ENCODE data around the gene CD300A. TPM values are rescaled to one million over a fixed set of nuclear protein-coding genes. Genes with fewer than 3 reads are reported as not detected.

Gene CD300A
- total and polyA plus RNA-seq, 2 donors (not counting 3 experiments of a cell fraction or from before 2014, with no cell fraction given): not detected

DNA sequence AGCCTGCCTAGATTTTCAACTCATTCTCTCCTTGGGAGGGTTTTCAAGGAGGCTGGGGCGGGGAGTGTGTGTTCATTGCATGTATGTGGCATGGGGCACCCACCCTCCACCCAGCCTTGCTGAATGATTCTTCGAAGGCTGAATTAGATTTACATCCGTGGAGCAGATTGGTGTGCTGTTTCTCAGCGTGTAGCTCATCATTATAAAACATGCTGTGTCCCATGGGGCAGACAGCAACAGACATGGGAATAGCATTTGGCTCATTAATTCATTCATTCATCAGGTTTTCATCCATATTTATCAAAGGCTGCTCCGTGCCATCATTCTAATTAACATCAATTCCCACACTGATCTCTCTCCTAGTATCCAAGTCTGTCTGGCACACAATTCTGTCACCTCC lies 10.6 kb upstream of the CD300A start:
- FAIRE-seq: no peak
- Histone ChIP-seq H3K27me3 (ENCODE audit: control insufficient read depth in 2 of 2, insufficient read depth in 2 of 2, low read length in 2 of 2) (no peaks in the 10 kb centered on the region), H3K4me2 (ENCODE audit: insufficient read depth, low read length) (no peak overlapping the region), H2AFZ (ENCODE audit: low read depth, low read length) (no peak overlapping the region), H3K9me3 (replicated peaks; ENCODE audit: control insufficient read depth, insufficient read depth, low read length) (no peaks in the 10 kb centered on the region), H3K36me3 (ENCODE audit: control insufficient read depth in 2 of 2, extremely low read depth in 1 of 2, insufficient read depth in 2 of 2, low read length in 2 of 2) (no peaks in the 10 kb centered on the region), H3K9ac (replicated peaks; ENCODE audit: extremely low read depth, insufficient read depth, low read length) (no peak overlapping the region), H3K4me1 (ENCODE audit: control insufficient read depth, extremely low read depth, insufficient read depth, low read length) (peaks cover 3% of the 10 kb centered on the region), H3K79me2 (ENCODE audit: control insufficient read depth, insufficient read depth, low read length) (no peaks in the 10 kb centered on the region), H3K27ac (ENCODE audit: insufficient read depth, low read depth, low read length) (no peak overlapping the region), H4K20me1 (replicated peaks; ENCODE audit: control insufficient read depth, extremely low read depth, insufficient read depth, low read length) (no peaks in the 10 kb centered on the region), H3K4me3 (replicated peaks in 1 of 3; ENCODE audit: insufficient read depth in 1 of 3, low read depth in 1 of 3, low read length in 3 of 3) (no peak overlapping the region), H3K9me1 (replicated peaks; ENCODE audit: control insufficient read depth, extremely low read depth, insufficient read depth, low read length) (no peaks in the 10 kb centered on the region)
- no TSS peak for BruUV-seq (replicated peaks)
- dilution Hi-C loops (cut with MboI; ENCODE audit: extremely low pct_ligation_motif_present, low sequenced_read_pairs) (no loop called here), intact Hi-C loops (cut with micrococcal nuclease) (no loop called here)
- no peak for TF ChIP-seq JUN (IDR thresholded peaks at IDR 0.05; ENCODE audit: borderline replicate concordance, insufficient read depth, insufficient read length, low read depth)
- TF ChIP-seq POLR2AphosphoS5 (IDR thresholded peaks at IDR 0.05; ENCODE audit: insufficient read depth, low read depth, low read length): no peak
- TF ChIP-seq POLR2A (IDR thresholded peaks at IDR 0.05; ENCODE audit: low read depth, low read length): no peak
- no peak for TF ChIP-seq EZH2 (IDR thresholded peaks at IDR 0.05; ENCODE audit: borderline replicate concordance, low read depth, low read length, severe bottlenecking)
- TF ChIP-seq FOS (IDR thresholded peaks at IDR 0.05; ENCODE audit: borderline replicate concordance, insufficient read depth, low read length): no peak
- TF ChIP-seq, protein P1, sequence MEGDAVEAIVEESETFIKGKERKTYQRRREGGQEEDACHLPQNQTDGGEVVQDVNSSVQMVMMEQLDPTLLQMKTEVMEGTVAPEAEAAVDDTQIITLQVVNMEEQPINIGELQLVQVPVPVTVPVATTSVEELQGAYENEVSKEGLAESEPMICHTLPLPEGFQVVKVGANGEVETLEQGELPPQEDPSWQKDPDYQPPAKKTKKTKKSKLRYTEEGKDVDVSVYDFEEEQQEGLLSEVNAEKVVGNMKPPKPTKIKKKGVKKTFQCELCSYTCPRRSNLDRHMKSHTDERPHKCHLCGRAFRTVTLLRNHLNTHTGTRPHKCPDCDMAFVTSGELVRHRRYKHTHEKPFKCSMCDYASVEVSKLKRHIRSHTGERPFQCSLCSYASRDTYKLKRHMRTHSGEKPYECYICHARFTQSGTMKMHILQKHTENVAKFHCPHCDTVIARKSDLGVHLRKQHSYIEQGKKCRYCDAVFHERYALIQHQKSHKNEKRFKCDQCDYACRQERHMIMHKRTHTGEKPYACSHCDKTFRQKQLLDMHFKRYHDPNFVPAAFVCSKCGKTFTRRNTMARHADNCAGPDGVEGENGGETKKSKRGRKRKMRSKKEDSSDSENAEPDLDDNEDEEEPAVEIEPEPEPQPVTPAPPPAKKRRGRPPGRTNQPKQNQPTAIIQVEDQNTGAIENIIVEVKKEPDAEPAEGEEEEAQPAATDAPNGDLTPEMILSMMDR (IDR thresholded peaks at IDR 0.05; ENCODE audit: extremely low read depth in 1 of 2, insufficient read depth in 1 of 2, low read depth in 1 of 2, low read length in 2 of 2): no peak
- TF ChIP-seq, protein P2, sequence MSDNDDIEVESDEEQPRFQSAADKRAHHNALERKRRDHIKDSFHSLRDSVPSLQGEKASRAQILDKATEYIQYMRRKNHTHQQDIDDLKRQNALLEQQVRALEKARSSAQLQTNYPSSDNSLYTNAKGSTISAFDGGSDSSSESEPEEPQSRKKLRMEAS (IDR thresholded peaks at IDR 0.05; ENCODE audit: insufficient read depth, insufficient read length): no peak
- TF ChIP-seq MYC (IDR thresholded peaks at IDR 0.05; ENCODE audit: low read depth, low read length): no peak
- TF ChIP-seq GATA2 (IDR thresholded peaks at IDR 0.05; ENCODE audit: insufficient read depth, insufficient read length, low read depth, low read length): no peak
- POLR2A ChIA-PET: no interaction called here
- DNase-seq (ENCODE audit: low read depth, low spot score): no peak
- CTCF ChIA-PET: interaction anchor here (0.7 to 9.2 kb wide), 7 partner anchors 12 to 244 kb away, joined by 3 to 221 read pairs (median 4); partner anchors contain the start of genes BTBD17 and GPR142

Data from endothelial cell of umbilical vein (primary cell).